ENCODE results near the gene NBEAL2. TPM values are rescaled to one million over a fixed set of nuclear protein-coding genes. Genes with fewer than 3 reads are reported as not detected.

NBEAL2 gene
- polyA plus RNA-seq, 1 donor from 2014 or later: 3.3 TPM

DNA sequence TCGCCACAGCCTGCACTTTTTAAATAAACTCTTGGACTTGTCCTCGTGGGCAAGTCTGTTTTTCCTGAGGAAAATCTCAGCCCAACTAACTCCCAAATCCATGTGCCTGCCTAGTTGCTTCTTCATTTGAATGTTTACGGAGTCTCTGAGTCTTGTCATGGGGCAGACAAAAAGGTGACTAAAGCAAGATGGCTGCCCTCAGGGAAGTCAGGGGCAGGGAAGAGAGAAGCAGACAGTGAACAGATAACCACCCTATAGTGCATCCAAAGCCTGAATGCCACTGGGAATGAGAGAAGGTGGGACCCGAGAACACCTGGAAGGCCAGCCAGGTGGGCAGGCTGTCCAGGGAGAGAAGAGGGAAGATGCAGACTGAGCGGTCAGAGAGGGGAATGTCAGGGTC, 24.3 kb upstream of the NBEAL2 start:
- Histone ChIP-seq H3K79me2 (replicated peaks; ENCODE audit: insufficient read depth, low read length) (peaks cover 36% of the 10 kb centered on the region), H3K27me3 (ENCODE audit: insufficient read depth, low read depth, low read length) (no peaks in the 10 kb centered on the region), H3K4me3 (ENCODE audit: low read length) (no peak overlapping the region), H3K9me3 (ENCODE audit: low read length) (no peaks in the 10 kb centered on the region), H3K9ac (ENCODE audit: low read length) (no peak overlapping the region), H3K36me3 (ENCODE audit: insufficient read depth, low read length) (no peaks in the 10 kb centered on the region), H2AFZ (ENCODE audit: low read depth, low read length) (no peak overlapping the region), H3K27ac (ENCODE audit: low read length) (no peak overlapping the region), H4K20me1 (ENCODE audit: insufficient read depth) (no peaks in the 10 kb centered on the region), H3K9me2 (ENCODE audit: insufficient read depth, low read length) (no peaks in the 10 kb centered on the region), H3F3A (ENCODE audit: insufficient read depth, low read length, poor library complexity, severe bottlenecking) (no peaks in the 10 kb centered on the region), H3K4me2 (ENCODE audit: low read length) (no peak overlapping the region)
- TF ChIP-seq TAF1 (IDR thresholded peaks at IDR 0.05; ENCODE audit: low read depth) (no peak), POLR2AphosphoS5 (IDR thresholded peaks at IDR 0.05) (no peak), RAD21 (conservative IDR thresholded peaks at IDR 0.05) (no peak), EP300 (conservative IDR thresholded peaks at IDR 0.05; ENCODE audit: poor library complexity, severe bottlenecking) (no peak), MXI1 (conservative IDR thresholded peaks at IDR 0.05; ENCODE audit: poor library complexity, severe bottlenecking) (no peak), EZH2 (IDR thresholded peaks at IDR 0.05; ENCODE audit: borderline replicate concordance, insufficient read depth, low read length, poor library complexity, severe bottlenecking) (no peak), SMC3 (conservative IDR thresholded peaks at IDR 0.05; ENCODE audit: poor library complexity) (no peak)
- TF ChIP-seq, protein P1, sequence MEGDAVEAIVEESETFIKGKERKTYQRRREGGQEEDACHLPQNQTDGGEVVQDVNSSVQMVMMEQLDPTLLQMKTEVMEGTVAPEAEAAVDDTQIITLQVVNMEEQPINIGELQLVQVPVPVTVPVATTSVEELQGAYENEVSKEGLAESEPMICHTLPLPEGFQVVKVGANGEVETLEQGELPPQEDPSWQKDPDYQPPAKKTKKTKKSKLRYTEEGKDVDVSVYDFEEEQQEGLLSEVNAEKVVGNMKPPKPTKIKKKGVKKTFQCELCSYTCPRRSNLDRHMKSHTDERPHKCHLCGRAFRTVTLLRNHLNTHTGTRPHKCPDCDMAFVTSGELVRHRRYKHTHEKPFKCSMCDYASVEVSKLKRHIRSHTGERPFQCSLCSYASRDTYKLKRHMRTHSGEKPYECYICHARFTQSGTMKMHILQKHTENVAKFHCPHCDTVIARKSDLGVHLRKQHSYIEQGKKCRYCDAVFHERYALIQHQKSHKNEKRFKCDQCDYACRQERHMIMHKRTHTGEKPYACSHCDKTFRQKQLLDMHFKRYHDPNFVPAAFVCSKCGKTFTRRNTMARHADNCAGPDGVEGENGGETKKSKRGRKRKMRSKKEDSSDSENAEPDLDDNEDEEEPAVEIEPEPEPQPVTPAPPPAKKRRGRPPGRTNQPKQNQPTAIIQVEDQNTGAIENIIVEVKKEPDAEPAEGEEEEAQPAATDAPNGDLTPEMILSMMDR (IDR thresholded peaks at IDR 0.05; ENCODE audit: poor library complexity, severe bottlenecking): no peak
- TF ChIP-seq, protein P2, sequence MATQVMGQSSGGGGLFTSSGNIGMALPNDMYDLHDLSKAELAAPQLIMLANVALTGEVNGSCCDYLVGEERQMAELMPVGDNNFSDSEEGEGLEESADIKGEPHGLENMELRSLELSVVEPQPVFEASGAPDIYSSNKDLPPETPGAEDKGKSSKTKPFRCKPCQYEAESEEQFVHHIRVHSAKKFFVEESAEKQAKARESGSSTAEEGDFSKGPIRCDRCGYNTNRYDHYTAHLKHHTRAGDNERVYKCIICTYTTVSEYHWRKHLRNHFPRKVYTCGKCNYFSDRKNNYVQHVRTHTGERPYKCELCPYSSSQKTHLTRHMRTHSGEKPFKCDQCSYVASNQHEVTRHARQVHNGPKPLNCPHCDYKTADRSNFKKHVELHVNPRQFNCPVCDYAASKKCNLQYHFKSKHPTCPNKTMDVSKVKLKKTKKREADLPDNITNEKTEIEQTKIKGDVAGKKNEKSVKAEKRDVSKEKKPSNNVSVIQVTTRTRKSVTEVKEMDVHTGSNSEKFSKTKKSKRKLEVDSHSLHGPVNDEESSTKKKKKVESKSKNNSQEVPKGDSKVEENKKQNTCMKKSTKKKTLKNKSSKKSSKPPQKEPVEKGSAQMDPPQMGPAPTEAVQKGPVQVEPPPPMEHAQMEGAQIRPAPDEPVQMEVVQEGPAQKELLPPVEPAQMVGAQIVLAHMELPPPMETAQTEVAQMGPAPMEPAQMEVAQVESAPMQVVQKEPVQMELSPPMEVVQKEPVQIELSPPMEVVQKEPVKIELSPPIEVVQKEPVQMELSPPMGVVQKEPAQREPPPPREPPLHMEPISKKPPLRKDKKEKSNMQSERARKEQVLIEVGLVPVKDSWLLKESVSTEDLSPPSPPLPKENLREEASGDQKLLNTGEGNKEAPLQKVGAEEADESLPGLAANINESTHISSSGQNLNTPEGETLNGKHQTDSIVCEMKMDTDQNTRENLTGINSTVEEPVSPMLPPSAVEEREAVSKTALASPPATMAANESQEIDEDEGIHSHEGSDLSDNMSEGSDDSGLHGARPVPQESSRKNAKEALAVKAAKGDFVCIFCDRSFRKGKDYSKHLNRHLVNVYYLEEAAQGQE (IDR thresholded peaks at IDR 0.05; ENCODE audit: borderline replicate concordance): no peak

DNA sequence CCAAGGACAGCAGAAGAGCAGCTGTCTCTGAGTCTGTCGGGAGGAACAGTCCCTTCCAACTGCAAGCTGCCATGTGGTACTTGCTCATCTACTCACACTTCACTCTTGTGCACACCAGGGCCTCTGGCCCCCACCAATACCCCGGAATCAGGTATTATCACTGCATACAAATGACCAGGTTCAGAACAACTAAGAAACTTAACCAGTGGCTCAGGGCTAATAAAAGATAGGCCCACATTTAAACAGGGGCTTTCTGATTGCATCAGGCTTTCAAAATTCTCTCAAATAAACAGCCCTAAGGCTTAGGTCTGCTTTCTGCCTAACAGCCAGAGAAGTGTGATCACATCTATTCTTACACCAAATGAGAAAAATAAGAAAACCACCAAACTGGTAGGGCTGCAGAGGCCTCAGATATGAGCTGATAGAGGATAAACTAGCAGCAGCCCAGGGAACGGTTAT, 23.6 kb upstream of the NBEAL2 start:
- no peak overlapping the region for H3K9ac ChIP-seq (ENCODE audit: low read length)
- H3K4me2 ChIP-seq (ENCODE audit: low read length): no peak overlapping the region
- no peaks in the 10 kb centered on the region for H3F3A ChIP-seq (ENCODE audit: insufficient read depth, low read length, poor library complexity, severe bottlenecking)
- no peak overlapping the region for H3K4me3 ChIP-seq (ENCODE audit: low read length)
- no peak overlapping the region for H3K27ac ChIP-seq (ENCODE audit: low read length)
- no peaks in the 10 kb centered on the region for H3K9me2 ChIP-seq (ENCODE audit: insufficient read depth, low read length)
- H3K36me3 ChIP-seq (ENCODE audit: insufficient read depth, low read length): no peaks in the 10 kb centered on the region
- no peak overlapping the region for H2AFZ ChIP-seq (ENCODE audit: low read depth, low read length)
- no peaks in the 10 kb centered on the region for H3K27me3 ChIP-seq (ENCODE audit: insufficient read depth, low read depth, low read length)
- peaks cover 39% of the 10 kb centered on the region for H3K79me2 ChIP-seq (replicated peaks; ENCODE audit: insufficient read depth, low read length)
- H4K20me1 ChIP-seq (ENCODE audit: insufficient read depth): no peaks in the 10 kb centered on the region
- H3K9me3 ChIP-seq (ENCODE audit: low read length): no peaks in the 10 kb centered on the region
- no peak for TF ChIP-seq SMC3 (conservative IDR thresholded peaks at IDR 0.05; ENCODE audit: poor library complexity)
- TF ChIP-seq EP300 (conservative IDR thresholded peaks at IDR 0.05; ENCODE audit: poor library complexity, severe bottlenecking): no peak
- TF ChIP-seq, protein P1 (IDR thresholded peaks at IDR 0.05; ENCODE audit: poor library complexity, severe bottlenecking): no peak

Measured in neural cell (in vitro differentiated cells).